HG02763 (cell line): ENCODE results near the gene IGLL1.
"Not testable (repeated sequence)": the region's sequence is repeated elsewhere in the genome, so short reads cannot be mapped to it uniquely, and the experiment has no call there.

Experiments used
- ATAC-seq: cut with Tn5 transposase; IDR thresholded peaks from one replicate; pipeline ENCODE4 v1.9.1; 2021; ENCODE audit warnings: mild to moderate bottlenecking, moderate library complexity; ENCODE audit not compliant: unreplicated experiment

The IGLL1 gene

DNA sequence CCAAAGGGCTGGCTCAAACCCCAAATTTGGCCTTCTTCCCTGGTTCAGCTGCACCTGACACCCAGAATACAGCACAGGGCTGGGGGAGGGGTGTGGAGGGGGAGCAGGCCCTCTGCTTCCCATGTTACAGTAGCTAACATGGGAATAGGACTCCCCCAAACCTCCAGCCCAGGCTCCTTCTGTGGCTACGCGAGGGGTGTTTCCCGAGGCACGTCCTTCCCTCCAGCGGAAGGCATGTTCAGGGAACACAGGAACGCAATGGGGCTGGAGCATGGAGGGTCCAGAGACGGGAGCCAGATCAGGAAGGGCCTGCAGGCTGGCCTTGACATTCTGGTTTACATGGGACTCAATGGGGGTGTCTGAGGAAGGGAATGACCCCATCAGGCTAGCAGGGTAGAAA is 11.8 kb upstream of the IGLL1 start:
- no peak for ATAC-seq

DNA sequence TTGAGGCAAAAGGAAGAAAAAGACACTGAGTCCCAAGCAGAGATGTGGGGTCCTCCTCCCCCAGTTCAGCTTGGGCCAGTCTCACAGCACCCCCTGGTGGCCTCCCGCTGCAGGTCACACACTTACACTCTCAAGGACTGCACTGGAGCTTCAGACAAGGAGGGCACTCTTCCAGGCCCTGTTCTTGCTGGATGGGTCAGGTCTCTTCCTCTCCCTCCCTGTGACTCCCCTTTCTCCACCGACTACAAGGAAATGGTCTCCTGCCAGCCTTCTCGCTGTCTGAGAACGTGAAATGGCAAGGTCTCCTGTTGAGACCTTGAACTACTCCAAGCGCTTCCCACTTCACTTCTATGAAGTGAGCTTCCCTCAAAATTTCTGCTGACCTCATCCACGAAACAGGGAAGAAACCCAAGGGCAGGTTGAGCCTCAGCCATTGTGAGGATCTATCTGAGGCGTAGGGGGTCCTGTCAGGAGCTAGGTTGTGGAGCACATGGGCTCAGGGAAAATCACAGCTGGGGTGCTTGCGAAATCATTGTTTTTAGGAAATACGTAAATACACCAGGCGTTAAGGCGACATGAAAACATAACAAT is 11.2 kb upstream of the IGLL1 start:
- no peak for ATAC-seq

DNA sequence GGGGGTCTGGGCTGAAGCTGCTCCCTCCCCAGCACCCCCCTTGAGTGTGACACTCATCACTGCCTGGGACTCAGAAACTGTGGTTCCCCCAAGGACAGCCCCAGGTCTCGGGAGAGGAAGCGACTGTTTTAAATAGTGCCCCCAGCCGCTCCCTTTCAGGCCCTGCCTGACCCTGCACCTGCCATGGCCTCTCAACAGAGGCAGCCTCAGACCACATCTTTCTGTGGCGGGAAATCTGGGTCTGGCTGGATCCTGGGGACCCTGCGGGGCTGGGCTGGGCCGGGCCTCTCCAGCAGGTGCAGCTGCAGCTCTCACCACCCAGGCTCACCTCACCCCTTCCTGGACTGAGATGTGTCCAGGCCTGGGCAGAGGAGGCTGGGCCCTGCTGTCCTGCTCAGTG is 3.7 kb upstream of the IGLL1 start:
- ATAC-seq, result no peak

DNA sequence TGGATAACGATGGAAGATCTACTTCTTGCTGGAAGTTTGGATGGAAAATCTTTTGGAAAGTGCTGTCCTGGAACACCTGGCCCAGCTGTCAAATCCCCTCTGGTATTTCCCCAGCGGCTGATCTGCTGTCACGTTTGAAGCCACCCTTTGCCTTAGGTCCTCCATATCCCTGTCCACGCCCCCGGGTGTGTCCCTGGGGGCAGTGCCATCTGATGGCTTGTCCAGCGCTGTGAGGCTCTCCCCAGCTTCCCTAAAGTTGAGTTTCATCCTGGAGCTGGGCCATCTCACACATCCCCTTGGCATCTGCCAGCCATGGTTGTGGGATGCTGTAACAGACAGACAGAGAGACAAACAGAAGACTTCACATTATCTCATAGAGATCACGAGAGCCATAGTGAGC is 3.1 kb upstream of the IGLL1 start:
- no peak for ATAC-seq

DNA sequence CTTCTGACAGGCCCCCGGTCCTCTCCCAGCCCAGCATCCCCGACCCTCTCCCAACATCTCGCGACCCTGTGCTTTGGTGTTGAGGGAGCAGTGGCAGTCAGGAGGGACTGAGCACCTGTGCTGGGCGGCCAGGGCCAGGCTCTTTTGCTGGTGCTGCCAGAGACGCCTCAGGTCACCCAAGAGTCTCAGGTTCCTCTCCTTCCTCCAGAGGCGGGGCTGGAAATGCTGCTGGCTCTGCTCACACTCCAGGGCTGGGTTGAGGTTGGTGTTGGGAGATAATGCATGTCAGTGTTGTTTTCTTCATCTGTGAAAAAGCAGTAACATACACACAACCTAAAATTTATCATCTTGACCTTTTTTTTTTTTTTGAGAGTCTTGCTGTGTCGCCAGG is 1.2 kb upstream of the IGLL1 start:
- ATAC-seq, result no peak

DNA sequence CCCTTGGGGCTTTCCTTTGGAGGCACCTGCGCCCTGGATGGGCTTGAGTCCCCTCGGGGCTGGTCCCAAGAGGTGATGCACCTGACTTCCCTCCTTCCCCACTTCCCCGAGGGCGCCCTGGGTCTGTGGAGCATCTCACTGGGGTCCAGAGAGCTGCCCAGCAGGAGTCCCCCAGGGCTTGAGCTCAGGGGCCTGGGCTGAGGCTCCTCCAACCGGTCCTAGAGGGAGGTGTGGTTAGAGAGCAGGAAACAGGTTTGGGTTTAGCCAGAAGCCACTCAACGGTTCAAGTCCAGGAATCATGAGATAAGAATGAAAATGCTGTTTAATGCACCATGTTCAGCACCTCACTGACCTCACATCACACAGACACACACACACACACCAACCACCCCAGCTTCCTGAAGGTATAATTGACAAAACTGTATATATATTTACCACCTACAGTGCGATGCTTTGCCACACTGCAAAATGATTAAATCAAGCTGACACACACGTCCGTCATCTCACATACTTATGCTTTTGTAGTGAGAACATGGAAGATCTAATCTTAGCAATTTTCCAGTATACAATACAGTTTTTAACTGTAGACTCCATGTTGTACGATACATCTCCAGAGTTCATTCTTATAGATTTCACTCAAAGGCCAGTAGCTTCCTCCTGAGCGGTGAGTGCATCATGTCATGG is 628 bp upstream of the IGLL1 start:
- no peak for ATAC-seq

DNA sequence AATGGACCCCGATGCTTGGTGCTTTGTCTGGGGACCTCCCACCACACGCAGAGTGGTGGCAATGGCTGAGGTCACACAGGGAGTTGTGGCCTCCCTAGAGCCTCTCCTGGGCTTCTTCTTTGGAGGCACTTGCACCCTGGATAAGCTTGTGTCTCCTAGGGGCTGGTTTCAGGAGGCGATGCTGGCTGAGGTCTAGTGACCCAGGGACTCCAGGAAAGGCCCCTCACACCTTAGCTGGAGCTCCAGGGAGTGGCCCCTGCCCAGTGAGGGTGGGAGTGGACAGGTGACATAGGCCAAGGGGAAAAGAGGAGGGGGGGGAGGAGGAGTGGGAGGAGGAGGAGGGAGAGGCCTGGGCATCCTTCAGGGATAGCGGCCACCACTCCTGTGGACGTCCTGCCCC is 810 bp downstream of the IGLL1 start:
- ATAC-seq, result no peak

DNA sequence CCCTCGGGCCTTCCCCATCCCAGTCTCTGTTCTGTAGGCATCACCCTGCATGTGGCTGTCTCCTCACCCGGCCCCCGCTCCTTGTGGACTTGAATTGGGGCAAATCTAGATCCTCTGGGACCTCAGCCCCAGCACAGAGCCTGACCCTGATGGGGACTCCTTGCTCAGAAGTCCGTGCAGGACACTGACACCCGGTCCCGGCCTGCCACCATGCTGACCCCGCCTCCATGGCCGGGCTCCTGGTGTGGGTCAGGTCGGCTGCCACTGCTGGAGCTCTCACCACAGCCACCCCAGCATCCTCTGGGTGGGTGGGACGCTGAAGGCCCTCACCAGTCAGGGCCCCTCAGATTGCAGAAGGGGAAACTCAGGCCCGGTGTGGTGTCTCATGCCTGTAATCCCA is 1.8 kb downstream of the IGLL1 start:
- no peak for ATAC-seq

DNA sequence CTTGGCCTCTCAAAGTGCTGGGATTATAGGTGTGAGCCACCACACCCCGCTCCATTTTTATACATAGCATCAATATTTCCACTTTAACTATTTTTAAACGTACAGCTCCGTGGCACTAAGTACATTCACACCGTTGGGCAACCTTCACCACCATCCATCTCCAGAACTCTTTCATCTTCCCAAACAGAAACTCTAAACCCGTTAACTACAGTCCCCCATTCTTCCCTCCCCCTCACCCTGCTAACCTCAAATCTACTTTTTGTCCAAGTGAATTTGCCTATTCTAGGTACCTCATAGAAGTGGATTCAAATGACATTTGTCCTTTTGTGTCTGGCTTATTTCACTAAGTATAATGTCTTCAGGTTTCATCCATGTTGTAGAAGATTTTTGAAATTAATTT is 3.4 kb downstream of the IGLL1 start:
- ATAC-seq, result no peak

DNA sequence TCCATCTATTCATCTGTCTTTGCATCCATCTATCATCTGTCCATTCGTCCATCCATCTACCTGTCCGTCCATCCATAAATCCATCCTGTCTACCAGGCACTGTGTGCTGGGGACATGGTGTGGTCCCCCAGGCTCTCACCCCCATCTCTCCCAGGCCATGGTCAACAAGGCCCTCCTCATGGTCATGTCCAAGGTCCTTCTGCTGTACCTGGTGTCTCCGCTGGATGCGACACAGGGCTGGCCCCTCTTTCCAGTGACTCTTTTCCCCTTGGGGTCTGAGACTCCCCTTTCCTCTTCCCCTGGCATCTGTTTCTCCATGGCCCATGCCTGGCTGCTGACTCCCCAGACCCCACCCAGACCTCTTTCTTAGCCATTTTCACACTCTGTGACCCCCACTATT is 4.5 kb downstream of the IGLL1 start:
- ATAC-seq, result no peak

DNA sequence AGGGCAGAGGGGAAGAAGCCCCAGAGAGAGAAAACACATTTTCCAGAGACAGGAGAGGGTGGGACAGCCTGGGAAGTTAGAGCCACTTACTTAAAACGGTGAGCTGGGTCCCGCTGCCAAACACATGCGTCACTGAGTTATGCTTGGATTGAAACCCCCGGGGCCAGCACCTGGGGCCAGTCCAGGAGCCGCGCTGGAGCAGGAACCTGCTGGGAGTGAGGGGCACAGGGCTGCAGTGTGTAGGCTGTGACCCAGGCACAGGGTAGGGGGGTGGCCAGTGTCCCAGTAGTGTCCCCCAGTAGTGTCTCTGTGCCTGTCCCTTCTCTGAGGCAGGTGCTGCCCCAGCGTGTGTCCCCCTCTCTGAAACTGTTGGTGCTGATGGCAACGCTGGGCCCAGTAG is 5.2 kb downstream of the IGLL1 start:
- no peak for ATAC-seq

DNA sequence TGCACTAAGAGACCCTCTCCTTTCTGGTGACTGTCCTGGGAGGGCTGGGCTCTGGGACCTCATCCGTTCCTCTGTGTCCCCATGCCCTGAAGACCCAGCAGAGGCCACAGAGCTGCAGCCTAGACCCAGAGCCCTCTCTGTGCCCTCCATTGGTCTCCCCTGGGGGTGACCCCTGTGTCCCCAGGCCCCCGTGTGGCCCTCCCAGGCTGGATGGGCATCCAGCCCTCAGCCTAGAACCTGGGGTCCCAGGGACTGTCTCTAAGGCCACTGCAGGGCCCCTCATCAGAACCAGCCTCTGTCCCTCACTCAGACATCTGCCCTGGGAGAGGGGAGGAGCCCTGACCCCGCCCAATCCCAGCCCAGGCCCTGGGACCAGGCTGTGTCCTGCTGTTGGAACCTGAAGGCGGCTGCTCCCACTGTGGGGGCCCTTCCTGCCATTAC is 5.7 kb downstream of the IGLL1 start:
- ATAC-seq, result no peak

DNA sequence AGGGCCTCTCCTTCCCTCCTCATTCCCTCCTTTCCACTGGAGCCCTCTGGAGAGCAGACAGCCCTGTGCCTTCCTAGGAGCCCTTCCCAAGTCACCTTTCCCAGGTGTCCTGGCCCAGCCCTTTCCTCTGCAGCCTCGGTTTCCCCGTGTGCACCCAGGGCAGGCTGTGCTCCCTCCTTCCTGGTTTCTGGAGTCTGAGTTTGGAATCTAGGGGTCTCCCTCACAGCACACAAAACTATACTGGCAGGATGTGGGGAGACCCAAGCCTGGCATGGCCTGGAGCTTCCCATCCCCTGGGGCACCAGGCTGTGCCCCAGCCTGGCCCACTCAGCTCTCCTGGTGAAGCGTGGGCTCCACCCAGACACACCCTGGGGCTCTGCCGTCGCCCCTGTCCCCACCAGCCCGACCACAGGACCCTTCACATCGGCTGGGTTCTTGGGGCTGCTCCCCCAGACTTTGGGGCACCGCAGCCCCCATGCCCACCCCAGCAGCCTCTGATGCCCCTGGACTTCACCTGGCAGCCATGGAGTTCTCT is 6.3 kb downstream of the IGLL1 start:
- not testable (repeated sequence) for ATAC-seq

DNA sequence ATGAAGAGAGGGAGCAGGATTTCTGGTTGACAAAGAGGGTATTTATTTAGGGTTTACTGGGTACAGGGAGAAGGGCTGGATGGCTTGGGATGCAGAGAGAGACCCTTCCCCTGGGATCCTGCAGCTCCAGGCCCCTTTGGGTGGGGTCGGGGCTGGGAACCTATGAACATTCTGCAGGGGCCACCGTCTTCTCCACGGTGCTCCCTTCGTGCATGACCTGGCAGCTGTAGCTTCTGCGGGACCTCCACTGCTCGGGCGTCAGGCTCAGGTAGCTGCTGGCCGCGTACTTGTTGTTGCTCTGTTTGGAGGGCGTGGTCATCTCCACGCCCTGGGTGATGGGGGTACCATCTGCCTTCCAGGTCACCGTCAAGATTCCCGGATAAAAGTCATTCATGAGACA is 7.0 kb downstream of the IGLL1 start:
- ATAC-seq, result not testable (repeated sequence)

DNA sequence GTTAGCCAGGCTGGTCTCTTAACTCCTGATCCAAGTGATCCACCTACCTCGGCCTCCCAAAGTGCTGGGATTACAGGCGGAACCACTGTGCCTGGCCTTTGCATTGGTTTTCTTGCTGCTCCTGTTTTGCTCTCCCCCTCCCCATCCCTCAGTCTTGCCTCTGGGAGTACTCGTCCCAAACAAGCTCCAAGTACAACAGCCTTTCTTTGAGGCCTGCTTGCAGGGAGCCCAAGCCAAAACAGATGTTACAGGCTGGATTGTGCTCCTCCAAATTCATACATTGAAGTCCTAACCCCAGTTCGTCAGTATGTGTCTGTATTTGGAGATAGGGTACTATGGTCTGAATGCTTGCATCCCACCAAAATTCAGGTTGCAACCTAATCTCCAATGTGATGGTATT is 8.6 kb downstream of the IGLL1 start:
- no peak for ATAC-seq

DNA sequence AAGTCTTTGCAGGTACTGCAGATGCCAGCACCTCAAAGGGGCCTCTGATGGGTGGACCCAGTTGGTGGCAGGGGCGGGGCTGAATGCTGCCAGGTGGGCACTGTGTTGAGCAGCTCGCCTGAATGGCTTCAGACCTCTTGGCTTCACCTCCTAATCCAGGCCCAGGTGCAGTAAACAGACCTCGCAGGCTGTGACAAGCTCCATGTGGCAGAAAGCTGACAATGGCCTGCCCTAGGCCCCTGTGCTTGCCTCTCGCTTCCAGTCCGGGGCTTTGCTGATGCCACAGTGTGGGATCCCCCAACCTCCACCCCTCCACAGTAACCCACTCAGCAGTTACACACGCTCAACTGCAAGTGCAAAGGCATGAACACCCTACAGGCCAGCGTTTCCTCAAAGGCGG is 9.4 kb downstream of the IGLL1 start:
- ATAC-seq, result no peak

DNA sequence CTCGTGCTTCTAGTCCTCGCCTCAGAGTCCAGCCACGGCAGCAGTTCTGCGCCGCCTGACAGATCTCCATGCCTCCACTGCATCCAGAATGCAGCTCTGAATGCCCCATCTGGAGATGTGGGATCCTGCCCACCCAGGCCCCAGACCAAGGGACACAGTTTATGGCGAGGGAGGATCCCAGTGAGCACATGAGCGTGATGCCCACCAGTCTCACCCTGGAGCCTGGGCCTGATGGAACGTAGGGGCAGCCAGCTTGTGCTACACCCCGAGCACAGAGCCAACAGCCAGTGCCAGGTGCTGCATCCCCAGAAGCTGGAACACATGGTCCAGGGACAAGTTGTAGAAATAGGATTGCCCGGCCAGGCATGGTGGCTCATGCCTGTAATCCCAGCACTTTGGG is 10.4 kb downstream of the IGLL1 start:
- ATAC-seq, result no peak

DNA sequence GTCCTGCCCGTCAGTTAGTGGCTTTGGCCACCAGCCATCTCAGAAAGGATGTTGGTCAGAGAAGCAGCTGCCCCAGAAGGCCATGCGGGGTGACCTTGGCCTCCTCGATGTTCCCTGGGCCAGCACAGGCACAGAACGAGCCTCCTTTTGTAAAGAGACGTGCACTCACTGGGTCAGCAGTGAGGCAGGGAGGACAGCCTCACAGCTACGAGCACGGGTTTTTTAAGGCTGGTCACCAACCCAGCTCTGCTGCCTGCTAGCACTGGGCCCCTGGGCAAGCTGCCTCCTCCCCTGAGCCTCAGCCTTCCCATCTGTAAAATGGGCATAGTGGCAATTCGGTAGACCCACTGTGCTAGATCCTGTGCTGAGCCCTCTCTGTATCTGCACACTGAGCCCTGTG is 10.8 kb downstream of the IGLL1 start:
- no peak for ATAC-seq

DNA sequence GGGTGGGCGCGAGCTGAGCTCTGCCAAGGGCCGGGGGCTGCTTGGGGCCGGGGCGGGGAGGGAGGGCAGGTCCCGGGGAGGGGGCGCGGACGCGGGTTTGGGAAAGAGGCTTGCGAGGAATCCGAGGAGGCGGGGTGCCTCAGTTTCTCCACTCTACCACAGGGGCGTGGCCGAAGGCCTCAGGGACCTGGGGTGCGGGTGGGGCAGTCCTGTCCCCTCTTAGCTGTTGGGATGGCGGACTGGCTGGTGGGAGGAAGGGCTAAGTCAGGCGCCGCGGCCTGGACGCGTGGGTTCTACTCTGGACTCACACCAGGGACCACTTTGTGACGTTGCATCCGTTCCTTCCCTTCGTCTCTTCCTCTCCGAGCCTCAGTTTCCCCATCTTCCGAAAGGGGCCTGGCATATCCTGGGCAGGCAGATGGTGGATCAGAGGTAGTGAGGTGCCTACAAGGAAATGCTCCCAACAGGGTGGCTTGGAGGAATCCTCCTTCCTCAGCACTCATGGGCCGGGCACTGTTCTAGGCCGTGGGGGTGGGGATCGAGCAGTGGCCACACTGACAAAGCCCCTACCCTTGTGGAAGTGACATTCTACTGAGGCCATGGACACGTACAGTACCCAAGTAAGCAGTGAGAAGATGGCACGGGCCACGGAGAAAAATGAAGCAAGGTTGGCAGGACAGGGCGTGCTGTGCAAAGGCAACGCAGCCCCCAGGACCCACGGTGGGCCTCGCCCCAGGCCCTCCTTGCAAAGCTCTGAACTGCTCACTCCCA is 13.2 kb downstream of the IGLL1 start:
- ATAC-seq, result no peak

DNA sequence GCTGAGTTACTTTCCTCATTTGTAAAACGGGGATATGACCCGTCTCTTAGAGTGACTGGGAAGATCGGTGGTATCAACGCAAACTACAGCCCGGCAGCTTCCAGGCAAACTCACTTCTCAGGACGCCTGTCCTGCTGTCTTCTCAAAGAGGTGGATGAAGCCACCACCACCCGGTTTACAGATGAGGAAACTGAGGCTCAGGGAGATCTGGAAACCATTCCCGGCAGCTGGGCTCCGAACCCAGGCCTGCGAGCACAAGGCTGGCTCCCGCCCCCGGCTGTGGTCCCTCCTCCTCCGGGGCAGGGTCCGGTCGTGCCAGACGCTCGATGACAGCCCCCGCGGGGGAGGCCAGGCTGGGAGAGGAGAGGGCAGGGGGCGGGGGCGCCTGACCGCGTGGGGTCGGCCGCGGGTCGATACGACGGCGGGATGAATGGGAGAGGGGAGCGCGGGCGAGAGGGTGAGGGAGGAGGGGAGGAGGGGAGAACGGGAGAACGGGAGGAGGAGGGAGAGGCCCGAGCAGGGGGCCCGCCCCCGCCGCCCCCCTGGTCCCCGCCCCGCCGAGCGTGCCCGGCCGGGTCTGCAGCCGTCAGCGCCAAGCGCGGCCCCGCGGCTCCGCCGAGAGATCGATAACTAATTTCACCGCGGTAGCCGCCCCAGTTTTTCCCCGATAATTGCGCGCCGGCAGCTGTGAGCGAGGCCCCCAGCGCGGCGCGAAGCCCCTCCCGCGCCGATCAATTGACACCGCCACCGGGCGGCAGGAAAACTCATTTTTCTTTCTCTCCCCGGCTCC is 14.0 kb downstream of the IGLL1 start:
- ATAC-seq, result no peak

DNA sequence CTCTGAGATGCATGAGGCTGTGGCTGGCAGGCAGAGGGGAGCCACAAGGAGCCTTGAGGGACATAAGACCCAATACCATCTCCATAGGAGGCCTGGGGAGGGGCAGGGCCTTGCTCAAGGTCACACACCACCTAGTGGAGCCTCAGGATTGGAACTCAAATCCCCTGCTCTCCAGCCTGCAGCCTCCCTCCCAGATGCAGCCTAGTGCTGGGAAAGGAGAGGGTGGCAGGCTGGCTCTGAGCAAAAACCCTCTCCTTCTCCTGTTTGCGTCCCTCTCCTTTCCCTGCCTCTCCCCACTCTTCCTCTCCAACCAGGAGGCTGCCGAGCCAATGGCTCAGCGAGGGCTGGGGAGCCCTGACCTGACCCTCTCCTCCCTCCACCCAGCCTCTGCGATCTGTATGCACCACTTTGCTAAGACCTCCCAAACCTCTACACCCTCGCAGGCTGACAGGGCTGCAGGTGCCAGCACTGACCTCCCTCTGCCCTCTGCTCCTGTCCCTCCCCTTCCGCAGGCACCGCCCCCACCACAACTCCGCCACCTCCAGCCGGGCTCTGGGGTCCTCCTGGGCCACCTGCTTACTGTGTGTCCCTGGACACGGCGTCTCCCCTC is 14.7 kb downstream of the IGLL1 start:
- no peak for ATAC-seq
